Right atrium auricular region (tissue), 2 donors: ENCODE measurements around the gene CNOT4. TPM values are rescaled to one million over a fixed set of nuclear protein-coding genes. Genes with fewer than 3 reads are reported as not detected.

Experiments
- DNase-seq: peaks from one replicate; pipeline ENCODE4 v3.0.0-alpha.2; 2019; ENCODE audit warnings: low spot score
- H3K27ac ChIP-seq, 2 donors: fragments of 200-600 bp; sonication (generic); 1 replicate in 1 of 2; 2 replicates in 1 of 2; pipeline ENCODE4 v1.5.1; 2016 to 2019
- H3K27me3 ChIP-seq, 2 donors: fragments of 200-600 bp; sonication (generic); one replicate each; pipeline versions ENCODE4 v1.5.1 to v1.6.0; 2017 to 2019
- H3K36me3 ChIP-seq: fragments of 200-600 bp; sonication (generic); one replicate; pipeline ENCODE4 v1.5.1; 2016
- H3K4me1 ChIP-seq, 2 donors: fragments of 200-600 bp; sonication (generic); one replicate each; pipeline versions ENCODE4 v1.5.1 to v1.6.0; 2017 to 2019
- H3K4me3 ChIP-seq, 2 donors: fragments of 200-600 bp; sonication (generic); 1 replicate in 1 of 2; 2 replicates in 1 of 2; pipeline ENCODE4 v1.5.1; 2017 to 2019; ENCODE audit warnings: mild to moderate bottlenecking in 1 of 2, moderate library complexity in 1 of 2
- H3K9me3 ChIP-seq, 2 donors: fragments of 200-600 bp; sonication (generic); one replicate each; pipeline ENCODE4 v1.5.1; 2019
- CTCF ChIP-seq, 2 donors: fragments of 200-600 bp; sonication (generic); IDR thresholded peaks; one replicate each; pipeline ENCODE4 v1.5.1; 2019; ENCODE audit warnings: antibody characterized with exemption in 2 of 2
- total RNA-seq, 2 donors: library from RNA; depleted of rRNA; stranded (reverse); fragments of >200 nt; gene quantifications; one replicate each; pipeline ENCODE4 v1.1.0, GENCODE V29; 2016

CNOT4 gene
- total RNA-seq, 2 donors from 2014 or later: 23.3 to 25.3 TPM

- DNase-seq: no peak
- peaks cover 0 to 6% of the 10 kb centered on the region in 2 donors for H3K4me1 ChIP-seq
- H3K4me3 ChIP-seq: no peak overlapping the region
- no peaks in the 10 kb centered on the region for H3K36me3 ChIP-seq
- H3K9me3 ChIP-seq: no peaks in the 10 kb centered on the region
- no peaks in the 10 kb centered on the region for H3K27me3 ChIP-seq
- TF ChIP-seq CTCF (IDR thresholded peaks at IDR 0.05): no peak
- peak overlapping the region in 1 of 2 donors; percentile 64 for H3K27ac ChIP-seq
Measured at GRCh38 chr7:135342887-135343286, 167.0 kb downstream of the CNOT4 start.

GRCh38 chr7:135341049-135341448, 168.9 kb downstream of the CNOT4 start:
- Histone ChIP-seq H3K4me1 (peaks cover 0 to 6% of the 10 kb centered on the region in 2 donors), H3K27ac (no peak overlapping the region), H3K9me3 (no peaks in the 10 kb centered on the region), H3K4me3 (no peak overlapping the region), H3K36me3 (no peaks in the 10 kb centered on the region), H3K27me3 (no peaks in the 10 kb centered on the region)
- TF ChIP-seq CTCF (IDR thresholded peaks at IDR 0.05): no peak
- DNase-seq: no peak

- no peak for DNase-seq
- Histone ChIP-seq H3K4me1 (peaks cover 0 to 6% of the 10 kb centered on the region in 2 donors), H3K27ac (no peak overlapping the region), H3K36me3 (no peaks in the 10 kb centered on the region), H3K27me3 (no peaks in the 10 kb centered on the region), H3K4me3 (no peak overlapping the region), H3K9me3 (no peaks in the 10 kb centered on the region)
- TF ChIP-seq CTCF (IDR thresholded peaks at IDR 0.05): no peak
Measured at GRCh38 chr7:135337977-135338550, 171.8 kb downstream of the CNOT4 start.

GRCh38 chr7:135337506-135337905, 172.4 kb downstream of the CNOT4 start:
- Histone ChIP-seq H3K4me3 (no peak overlapping the region), H3K36me3 (no peaks in the 10 kb centered on the region), H3K27ac (no peak overlapping the region), H3K27me3 (no peaks in the 10 kb centered on the region), H3K4me1 (peaks cover 0 to 2% of the 10 kb centered on the region in 2 donors), H3K9me3 (no peaks in the 10 kb centered on the region)
- no peak for TF ChIP-seq CTCF (IDR thresholded peaks at IDR 0.05)
- DNase-seq: no peak

GRCh38 chr7:135335628-135336139, 174.2 kb downstream of the CNOT4 start:
- Histone ChIP-seq H3K27me3 (no peaks in the 10 kb centered on the region), H3K36me3 (no peaks in the 10 kb centered on the region), H3K9me3 (no peaks in the 10 kb centered on the region), H3K4me3 (no peak overlapping the region), H3K4me1 (no peaks in the 10 kb centered on the region), H3K27ac (no peak overlapping the region)
- DNase-seq: no peak
- TF ChIP-seq CTCF (IDR thresholded peaks at IDR 0.05): peak in 1 of 2 donors; percentile 47
